GM18505 (cell line): ENCODE measurements around the gene SIGLEC5.
A peak's percentile ranks its signal among the peaks of the same experiment; 100 is the strongest.

ENCODE experiments used
- ATAC-seq: cut with Tn5 transposase; IDR thresholded peaks from one replicate; pipeline ENCODE4 v1.9.1; 2021; ENCODE audit not compliant: unreplicated experiment
- POLR2A ChIP-seq: IDR thresholded peaks from 4 replicates; pipeline ENCODE4 v1.6.1; 2011; ENCODE audit warnings: borderline replicate concordance; ENCODE audit not compliant: insufficient read depth, insufficient read length; ENCODE audit errors: extremely low read depth

The SIGLEC5 gene

DNA sequence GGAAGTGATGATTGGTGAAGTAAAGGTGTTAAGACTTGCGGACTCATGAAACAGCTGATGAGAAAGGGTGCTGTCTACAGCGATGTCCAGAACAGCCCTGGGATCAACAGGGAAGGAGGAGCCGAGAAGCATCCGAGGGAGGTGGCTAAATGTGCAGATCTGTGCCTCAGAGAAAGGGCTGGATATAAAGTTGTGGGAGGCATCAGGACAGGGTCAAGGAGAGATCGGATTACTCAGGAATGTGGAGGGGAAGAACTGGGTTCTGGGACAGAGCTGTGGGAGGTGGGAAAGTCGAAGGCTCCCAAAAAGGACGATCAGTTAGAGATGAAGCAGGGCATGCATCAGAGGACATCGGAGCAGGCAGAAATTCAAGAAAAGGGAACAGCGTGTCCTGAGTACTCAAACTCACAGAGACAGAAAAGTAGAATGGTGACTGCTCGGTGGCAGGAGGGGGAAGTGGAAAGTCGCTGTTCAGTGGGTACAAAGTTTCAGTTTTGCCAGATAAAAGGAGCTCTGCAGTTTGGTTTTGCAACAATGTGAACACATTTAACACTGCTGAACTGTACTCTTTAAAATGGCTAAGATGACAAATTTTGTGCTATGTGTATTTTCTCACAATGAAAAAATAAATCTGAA is 14.6 kb upstream of the SIGLEC5 start:
- no peak for TF ChIP-seq POLR2A
- no peak for ATAC-seq

DNA sequence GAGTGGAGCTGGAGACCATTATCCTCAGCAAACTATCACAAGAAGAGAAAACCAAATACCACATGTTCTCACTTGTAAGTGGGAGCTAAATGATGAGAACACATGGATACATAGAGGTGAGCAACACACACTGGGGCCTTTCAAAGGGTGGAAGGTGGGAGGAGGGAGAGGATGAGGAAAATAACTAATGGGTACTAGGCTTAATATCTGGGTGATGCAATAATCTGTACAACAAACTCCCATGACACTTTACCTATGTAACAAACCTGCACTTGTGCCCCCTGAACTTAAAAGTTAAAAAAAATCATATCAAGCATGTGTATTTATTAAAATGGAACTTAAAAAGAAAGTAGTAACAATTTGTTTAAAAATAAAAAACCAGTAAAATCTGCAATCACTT is 11.4 kb upstream of the SIGLEC5 start:
- TF ChIP-seq POLR2A, result no peak
- no peak for ATAC-seq

DNA sequence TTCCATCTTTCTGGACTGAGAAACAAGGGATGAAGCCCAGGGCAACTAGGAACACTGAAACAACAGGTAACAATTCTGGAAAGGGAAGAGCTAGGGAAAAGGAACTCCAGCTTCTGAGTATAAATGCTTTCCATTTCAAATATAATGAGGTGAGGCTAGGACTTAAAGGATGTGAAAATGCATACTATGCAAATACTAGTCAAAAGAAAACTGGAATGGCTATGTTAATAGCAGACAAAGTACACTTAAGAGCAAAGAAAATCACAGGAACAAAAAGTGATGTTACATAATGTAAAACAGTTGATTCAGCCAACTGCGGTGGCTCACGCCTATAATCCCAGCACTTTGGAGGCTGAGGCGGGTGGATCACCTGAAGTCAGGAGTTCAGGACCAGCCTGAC is 10.2 kb upstream of the SIGLEC5 start:
- no peak for TF ChIP-seq POLR2A
- ATAC-seq, result no peak

DNA sequence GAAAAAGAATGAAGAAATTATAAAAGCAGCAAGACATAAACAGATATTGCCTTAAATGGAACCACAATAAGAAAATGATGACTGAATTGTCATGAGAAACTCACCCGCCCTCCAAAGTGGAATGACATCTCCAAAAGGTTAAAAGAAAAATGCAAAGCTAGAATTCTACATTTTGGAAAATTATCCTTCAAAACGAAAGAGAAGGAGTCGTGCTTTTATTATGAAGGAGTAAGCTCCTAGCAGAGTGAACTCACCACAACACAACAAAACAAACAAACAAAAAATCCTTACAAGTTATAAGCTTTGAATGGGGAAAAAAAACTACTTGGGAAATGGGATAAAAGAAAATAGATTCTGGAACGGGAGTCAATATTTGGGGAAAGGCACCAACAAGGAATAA is 9.7 kb upstream of the SIGLEC5 start:
- TF ChIP-seq POLR2A, result no peak
- no peak for ATAC-seq

DNA sequence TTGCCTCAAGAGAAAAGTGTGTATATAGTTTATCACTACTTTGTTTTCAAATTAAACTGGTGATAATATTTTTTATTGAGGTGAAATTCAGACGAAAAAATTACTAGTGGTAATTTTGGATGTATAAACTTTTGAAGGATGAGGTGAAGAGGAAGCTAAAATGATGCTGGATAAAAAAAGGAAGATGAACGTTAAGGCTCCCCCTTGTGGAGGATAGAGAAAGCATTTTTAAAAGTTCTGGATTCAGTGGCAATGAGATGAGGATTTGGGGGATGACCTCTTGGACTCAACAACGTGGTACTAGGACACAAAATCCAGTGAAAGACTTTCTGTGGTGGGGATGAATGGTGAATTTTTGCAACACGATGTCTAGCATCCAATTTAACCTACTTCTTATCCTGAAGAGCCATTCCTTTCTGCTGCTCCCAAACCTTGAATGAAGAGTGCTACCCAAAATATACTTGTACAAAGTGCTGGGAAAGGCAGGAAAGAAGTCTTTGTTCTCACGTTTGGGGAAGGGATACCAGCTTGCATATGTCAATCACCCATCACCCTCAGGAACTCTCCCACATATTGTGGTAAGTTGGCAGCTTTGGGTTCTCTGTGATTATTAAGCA is 7.3 kb upstream of the SIGLEC5 start:
- ATAC-seq, result no peak

DNA sequence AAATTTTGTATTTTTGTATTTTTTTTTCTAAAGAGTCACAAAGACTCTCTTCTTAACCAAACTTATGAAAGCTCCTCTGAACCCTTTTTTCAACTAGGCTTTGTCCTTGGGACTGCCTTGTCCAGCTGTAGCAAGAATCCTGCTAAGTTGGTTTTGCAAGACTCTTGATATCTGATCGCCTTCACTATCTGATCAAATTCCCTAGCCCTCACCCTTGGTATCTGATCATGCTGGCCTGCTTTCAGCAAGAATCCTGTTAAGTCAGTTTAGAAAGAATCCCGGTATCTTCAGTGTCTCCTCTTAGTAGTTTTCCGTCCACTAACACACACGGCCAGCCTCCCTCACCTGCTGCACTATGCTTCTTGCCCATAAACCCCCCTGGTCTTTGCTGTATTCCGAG is 1.9 kb upstream of the SIGLEC5 start:
- TF ChIP-seq POLR2A, result no peak
- no peak for ATAC-seq

More for the DNA sequence above, 7.3 kb upstream of the SIGLEC5 start:
- TF ChIP-seq POLR2A, result no peak

DNA sequence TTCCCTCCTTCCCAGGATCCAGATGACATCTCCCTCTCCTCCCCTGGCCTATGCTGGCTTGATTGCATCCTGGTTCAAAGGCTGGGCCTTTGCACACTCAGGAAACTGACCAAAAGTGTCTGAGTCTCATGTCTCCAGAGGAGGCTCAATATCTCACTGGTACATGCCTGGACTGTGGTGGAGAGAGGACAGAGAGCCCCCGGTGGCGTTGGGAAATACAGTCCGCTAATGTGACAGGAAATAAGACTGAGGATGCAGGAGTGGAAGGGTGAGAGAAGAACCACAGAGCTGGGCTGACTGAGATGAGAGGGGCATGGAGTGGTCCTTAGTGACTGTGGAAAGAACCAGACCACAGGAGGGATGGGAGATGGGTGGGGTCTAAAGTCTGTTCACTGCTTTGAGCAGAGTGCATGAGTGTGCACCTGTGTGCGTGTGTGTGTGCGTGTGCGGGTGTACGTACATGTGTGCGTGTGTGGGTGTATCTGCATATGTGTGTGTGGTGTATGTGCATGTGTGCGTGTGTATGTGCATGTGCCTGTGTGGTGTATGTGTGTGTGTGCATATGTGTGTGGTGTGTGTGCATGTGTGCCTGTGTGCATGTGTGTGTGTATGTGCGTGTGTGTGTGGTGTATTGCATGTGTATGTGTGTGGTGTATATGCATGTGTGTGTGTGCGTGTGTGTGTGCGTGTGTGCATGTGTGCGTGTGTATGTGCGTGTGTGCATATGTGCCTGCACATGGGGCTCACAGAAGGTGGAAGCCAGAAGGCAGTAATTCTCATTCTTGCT is 1.9 kb downstream of the SIGLEC5 start:
- ATAC-seq, result no peak
- TF ChIP-seq POLR2A, result no peak

DNA sequence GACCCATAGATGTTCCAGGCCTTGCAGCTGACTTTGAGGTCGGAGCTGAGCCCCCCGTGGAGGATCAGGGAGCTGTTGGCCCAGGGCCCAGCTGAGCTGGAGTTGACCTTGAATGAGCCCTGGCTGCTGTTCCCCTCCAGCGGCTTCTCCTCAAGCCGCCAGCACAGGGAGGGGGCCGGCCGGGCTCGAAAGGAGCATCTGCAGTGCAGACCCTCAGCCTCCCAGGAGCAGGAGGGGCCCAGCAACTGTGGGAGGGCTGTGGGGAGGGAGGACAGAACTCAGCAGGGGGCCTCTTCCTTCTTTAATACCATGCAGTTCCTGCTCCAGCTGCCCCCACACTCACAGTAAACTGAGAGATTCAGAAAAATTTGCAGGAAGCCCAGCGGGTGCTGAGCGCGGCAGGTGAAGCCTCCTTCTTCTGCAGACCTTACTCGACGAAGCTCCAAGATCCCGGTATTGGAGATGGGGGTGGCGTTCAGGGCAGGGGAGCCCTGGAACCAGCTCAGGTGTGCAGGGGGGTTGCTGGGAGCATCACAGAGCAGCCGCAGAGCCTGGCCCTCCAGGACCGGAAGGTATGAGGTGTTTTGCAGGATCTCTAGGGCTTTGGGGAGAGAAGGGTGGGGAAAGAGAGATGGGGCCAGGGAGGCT is 2.6 kb downstream of the SIGLEC5 start:
- ATAC-seq, result no peak
- no peak for TF ChIP-seq POLR2A

DNA sequence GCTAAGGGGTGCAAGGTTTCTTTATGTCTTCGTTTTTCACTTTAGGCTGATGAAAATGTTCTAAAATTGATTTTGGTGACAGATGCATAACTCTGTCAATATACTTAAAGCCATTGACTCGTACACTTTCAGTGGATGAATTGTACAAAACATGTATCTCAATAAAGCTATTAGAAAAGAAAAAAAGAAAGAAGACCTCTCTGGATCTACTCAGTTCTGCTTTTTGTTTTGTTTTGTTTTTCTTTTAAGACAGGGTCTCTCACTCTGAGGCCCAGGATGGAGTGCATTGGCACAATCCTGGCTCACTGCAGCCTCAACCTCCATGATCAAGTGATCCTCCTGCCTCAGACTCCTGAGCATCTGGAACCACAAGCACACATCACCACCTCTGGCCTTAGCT is 3.5 kb downstream of the SIGLEC5 start:
- no peak for TF ChIP-seq POLR2A

DNA sequence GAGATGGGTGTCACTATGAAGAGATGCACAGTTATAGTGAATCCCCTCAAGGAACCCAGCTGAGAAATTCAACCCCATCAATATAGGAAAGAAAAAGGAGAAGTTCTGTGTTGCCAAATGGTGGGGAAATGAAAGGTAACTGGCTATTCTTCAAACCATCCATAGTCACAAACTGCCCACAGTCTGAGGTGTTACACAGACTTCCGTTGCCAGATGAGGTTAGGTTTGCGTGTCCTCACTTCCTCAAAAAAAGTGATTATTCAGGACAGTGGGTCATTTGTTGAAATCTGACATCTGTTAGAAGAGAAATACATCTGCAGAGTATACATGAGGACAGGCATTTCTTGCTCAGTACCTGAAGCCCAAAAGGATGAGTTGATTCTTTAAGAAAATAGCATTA is 9.0 kb downstream of the SIGLEC5 start:
- TF ChIP-seq POLR2A, result no peak
- peak; percentile 79 for ATAC-seq

More for the DNA sequence above, 3.5 kb downstream of the SIGLEC5 start:
- ATAC-seq, result no peak

DNA sequence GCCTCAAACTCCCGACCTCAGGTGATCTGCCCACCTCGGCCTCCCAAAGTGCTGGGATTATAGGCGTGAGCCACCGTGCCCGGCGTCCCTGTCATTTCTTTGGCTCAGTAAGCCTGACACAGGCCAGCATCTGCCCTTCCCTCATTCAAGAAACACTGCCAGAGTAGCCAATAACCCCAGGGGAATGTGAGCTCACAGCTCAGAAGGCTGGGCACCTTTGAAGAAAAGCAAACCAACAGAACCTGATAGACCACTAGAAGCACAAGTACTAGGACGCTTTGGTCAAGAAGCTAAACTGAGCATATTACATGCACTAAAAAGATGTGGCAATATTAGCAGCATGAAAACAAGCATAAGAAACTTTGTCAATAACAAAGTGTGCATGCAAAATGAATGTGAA is 14.2 kb downstream of the SIGLEC5 start:
- TF ChIP-seq POLR2A, result no peak
- no peak for ATAC-seq

DNA sequence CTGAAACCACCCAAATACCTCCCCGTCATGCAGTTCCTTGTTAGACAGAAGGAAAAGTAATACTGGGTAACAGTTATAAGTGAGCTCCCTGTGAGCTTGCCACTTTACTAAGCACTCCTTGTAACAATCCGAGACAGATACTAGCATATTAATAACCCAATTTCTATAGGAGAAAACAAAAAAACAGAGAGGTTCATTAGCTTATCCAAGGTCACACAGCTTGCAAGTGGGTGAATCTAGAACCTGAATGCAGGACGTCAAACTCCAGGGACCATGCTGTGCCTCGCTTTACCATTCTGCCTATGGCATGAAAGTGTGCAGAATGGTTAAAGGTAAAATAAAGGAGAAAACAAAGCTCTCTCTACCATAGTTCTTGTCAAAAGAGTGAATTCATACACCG is 15.4 kb downstream of the SIGLEC5 start:
- TF ChIP-seq POLR2A, result no peak
- ATAC-seq, result no peak

DNA sequence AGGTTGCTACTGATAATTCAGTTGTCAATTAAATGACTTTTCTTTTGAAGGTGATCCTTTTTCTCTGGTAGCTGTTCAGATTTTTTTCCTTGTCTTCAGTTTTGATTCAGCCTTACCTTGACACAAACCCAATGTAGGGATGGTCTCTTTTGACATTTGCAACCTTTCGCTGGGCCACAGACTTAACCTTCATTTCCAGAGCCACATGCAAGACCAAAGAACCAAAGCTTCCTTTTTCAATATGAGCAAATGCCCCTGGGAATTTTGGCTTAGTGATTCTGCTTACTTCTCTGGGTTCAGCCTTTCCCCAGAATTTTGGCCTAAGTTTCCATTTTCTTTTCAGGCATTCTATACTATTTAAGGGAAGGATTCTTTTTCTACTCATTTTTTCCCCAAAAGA is 19.6 kb downstream of the SIGLEC5 start:
- ATAC-seq, result no peak

More for the DNA sequence above, 19.6 kb downstream of the SIGLEC5 start:
- TF ChIP-seq POLR2A, result no peak
